DOHH2 (cell line): Measurements from ENCODE around the gene RARB.

ENCODE experiments used
- CTCF ChIP-seq: fragments of 200-600 bp; sonication (generic); IDR thresholded peaks from one replicate; pipeline ENCODE4 v1.5.1; 2014; ENCODE audit warnings: antibody characterized with exemption, mild to moderate bottlenecking, low read depth, low read length; ENCODE audit not compliant: poor library complexity, severe bottlenecking
- EZH2phosphoT487 ChIP-seq: fragments of 200-600 bp; sonication (generic); IDR thresholded peaks from 2 replicates; pipeline ENCODE4 v1.6.1; 2017; ENCODE audit warnings: borderline replicate concordance, mild to moderate bottlenecking, antibody characterized with exemption, low read length, moderate library complexity, mixed read lengths

DNA sequence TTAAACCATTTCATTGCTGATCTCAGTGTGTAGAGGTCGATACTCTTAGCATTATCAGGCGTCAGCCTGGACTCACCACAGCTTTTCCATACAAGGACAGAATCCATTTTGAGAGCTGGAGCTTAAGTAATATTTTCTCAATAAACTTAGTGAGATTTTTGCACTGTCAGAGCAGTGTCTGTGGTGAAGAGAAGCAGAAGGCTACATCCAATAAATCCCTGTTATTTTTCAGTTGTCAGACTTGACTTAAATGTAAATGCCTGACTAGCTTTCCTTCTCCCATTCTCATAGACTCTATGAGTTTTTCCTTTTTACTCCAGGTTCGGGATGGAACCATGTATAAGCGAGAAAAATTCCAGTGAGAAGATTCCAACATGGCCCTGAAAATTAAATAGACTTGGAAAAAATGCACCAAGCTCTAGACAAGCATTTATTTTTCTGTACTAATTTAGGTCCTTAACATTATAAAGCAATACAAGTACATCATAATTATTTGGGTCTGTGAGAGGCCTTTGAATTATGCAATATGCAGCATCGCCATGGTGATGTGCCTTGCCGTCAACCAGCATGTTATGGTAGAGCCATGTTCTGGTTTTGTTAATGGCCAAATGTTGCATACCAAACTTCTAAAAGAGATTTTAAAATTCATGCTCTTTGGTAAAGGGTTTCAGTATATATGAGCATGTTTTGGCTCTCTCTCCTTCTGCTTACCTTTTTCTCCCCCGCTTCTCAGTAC, 62.0 kb downstream of the RARB start:
- TF ChIP-seq CTCF (no peak), EZH2phosphoT487 (no peak)
